ENCODE results near the gene ASAP3.

The ASAP3 gene

GRCh38 chr1:23444596-23445390, 39.2 kb downstream of the ASAP3 start:
- Histone ChIP-seq H3F3A (ENCODE audit: insufficient read depth, low read length) (no peaks in the 10 kb centered on the region), H2AFZ (ENCODE audit: low read length) (no peak overlapping the region), H3K9me3 (replicated peaks; ENCODE audit: insufficient read depth, low read length) (no peaks in the 10 kb centered on the region), H3K9me2 (replicated peaks; ENCODE audit: insufficient read depth, low read length) (no peaks in the 10 kb centered on the region), H3K4me3 (ENCODE audit: low read length) (no peak overlapping the region), H3K9ac (ENCODE audit: low read length) (no peak overlapping the region), H3K27ac (ENCODE audit: low read length) (no peak overlapping the region), H3K4me1 (ENCODE audit: low read length) (0 out of 2 replicates have a peak, but pooled peaks cover 4% of the 10 kb centered on the region), H4K20me1 (ENCODE audit: insufficient read depth, low read length) (no peaks in the 10 kb centered on the region), H3K27me3 (replicated peaks; ENCODE audit: insufficient read depth, low read length) (no peaks in the 10 kb centered on the region), H3K4me2 (ENCODE audit: low read depth, low read length) (no peak overlapping the region), H3K79me2 (ENCODE audit: low read length) (no peaks in the 10 kb centered on the region), H3K36me3 (replicated peaks; ENCODE audit: insufficient read depth, low read length) (no peaks in the 10 kb centered on the region)
- TF ChIP-seq, protein P1, sequence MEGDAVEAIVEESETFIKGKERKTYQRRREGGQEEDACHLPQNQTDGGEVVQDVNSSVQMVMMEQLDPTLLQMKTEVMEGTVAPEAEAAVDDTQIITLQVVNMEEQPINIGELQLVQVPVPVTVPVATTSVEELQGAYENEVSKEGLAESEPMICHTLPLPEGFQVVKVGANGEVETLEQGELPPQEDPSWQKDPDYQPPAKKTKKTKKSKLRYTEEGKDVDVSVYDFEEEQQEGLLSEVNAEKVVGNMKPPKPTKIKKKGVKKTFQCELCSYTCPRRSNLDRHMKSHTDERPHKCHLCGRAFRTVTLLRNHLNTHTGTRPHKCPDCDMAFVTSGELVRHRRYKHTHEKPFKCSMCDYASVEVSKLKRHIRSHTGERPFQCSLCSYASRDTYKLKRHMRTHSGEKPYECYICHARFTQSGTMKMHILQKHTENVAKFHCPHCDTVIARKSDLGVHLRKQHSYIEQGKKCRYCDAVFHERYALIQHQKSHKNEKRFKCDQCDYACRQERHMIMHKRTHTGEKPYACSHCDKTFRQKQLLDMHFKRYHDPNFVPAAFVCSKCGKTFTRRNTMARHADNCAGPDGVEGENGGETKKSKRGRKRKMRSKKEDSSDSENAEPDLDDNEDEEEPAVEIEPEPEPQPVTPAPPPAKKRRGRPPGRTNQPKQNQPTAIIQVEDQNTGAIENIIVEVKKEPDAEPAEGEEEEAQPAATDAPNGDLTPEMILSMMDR (IDR thresholded peaks at IDR 0.05; ENCODE audit: low read length) = no peak
- TF ChIP-seq EZH2 (optimal IDR thresholded peaks at IDR 0.05; ENCODE audit: low read depth, low read length) = no peak
- TF ChIP-seq EZH2phosphoT487 (IDR thresholded peaks at IDR 0.05; ENCODE audit: low read length) = no peak
- no peak for DNase-seq

GRCh38 chr1:23444104-23444533, 39.9 kb downstream of the ASAP3 start:
- DNase-seq = no peak
- H4K20me1 ChIP-seq (ENCODE audit: insufficient read depth, low read length) = no peaks in the 10 kb centered on the region
- H3K9me3 ChIP-seq (replicated peaks; ENCODE audit: insufficient read depth, low read length) = no peaks in the 10 kb centered on the region
- no peaks in the 10 kb centered on the region for H3F3A ChIP-seq (ENCODE audit: insufficient read depth, low read length)
- H3K4me3 ChIP-seq (ENCODE audit: low read length) = no peak overlapping the region
- TF ChIP-seq EZH2 (optimal IDR thresholded peaks at IDR 0.05; ENCODE audit: low read depth, low read length) (no peak), EZH2phosphoT487 (IDR thresholded peaks at IDR 0.05; ENCODE audit: low read length) (no peak)
- TF ChIP-seq, protein P1 (IDR thresholded peaks at IDR 0.05; ENCODE audit: low read length) = no peak
- H3K27ac ChIP-seq (ENCODE audit: low read length) = no peak overlapping the region
- 0 out of 2 replicates have a peak, but pooled peaks cover 4% of the 10 kb centered on the region for H3K4me1 ChIP-seq (ENCODE audit: low read length)
- no peaks in the 10 kb centered on the region for H3K27me3 ChIP-seq (replicated peaks; ENCODE audit: insufficient read depth, low read length)
- H3K9me2 ChIP-seq (replicated peaks; ENCODE audit: insufficient read depth, low read length) = no peaks in the 10 kb centered on the region
- H3K36me3 ChIP-seq (replicated peaks; ENCODE audit: insufficient read depth, low read length) = no peaks in the 10 kb centered on the region
- no peak overlapping the region for H2AFZ ChIP-seq (ENCODE audit: low read length)
- H3K79me2 ChIP-seq (ENCODE audit: low read length) = no peaks in the 10 kb centered on the region
- H3K4me2 ChIP-seq (ENCODE audit: low read depth, low read length) = no peak overlapping the region
- no peak overlapping the region for H3K9ac ChIP-seq (ENCODE audit: low read length)

- H3K9ac ChIP-seq (ENCODE audit: low read length) = no peak overlapping the region
- H4K20me1 ChIP-seq (ENCODE audit: insufficient read depth, low read length) = no peaks in the 10 kb centered on the region
- no peak overlapping the region for H3K4me2 ChIP-seq (ENCODE audit: low read depth, low read length)
- H3K27me3 ChIP-seq (replicated peaks; ENCODE audit: insufficient read depth, low read length) = no peaks in the 10 kb centered on the region
- no peak overlapping the region for H3K27ac ChIP-seq (ENCODE audit: low read length)
- no peak for DNase-seq
- H3K9me2 ChIP-seq (replicated peaks; ENCODE audit: insufficient read depth, low read length) = no peaks in the 10 kb centered on the region
- no peaks in the 10 kb centered on the region for H3K79me2 ChIP-seq (ENCODE audit: low read length)
- H2AFZ ChIP-seq (ENCODE audit: low read length) = no peak overlapping the region
- H3F3A ChIP-seq (ENCODE audit: insufficient read depth, low read length) = no peaks in the 10 kb centered on the region
- no peak overlapping the region for H3K4me3 ChIP-seq (ENCODE audit: low read length)
- TF ChIP-seq, protein P1 (IDR thresholded peaks at IDR 0.05; ENCODE audit: low read length) = no peak
- TF ChIP-seq EZH2 (optimal IDR thresholded peaks at IDR 0.05; ENCODE audit: low read depth, low read length) (no peak), EZH2phosphoT487 (IDR thresholded peaks at IDR 0.05; ENCODE audit: low read length) (no peak)
- no peaks in the 10 kb centered on the region for H3K36me3 ChIP-seq (replicated peaks; ENCODE audit: insufficient read depth, low read length)
- no peaks in the 10 kb centered on the region for H3K9me3 ChIP-seq (replicated peaks; ENCODE audit: insufficient read depth, low read length)
- H3K4me1 ChIP-seq (ENCODE audit: low read length) = 0 out of 2 replicates have a peak, but pooled peaks cover 4% of the 10 kb centered on the region
Measured at GRCh38 chr1:23442751-23443150, 41.2 kb downstream of the ASAP3 start.

Data from MM.1S (cell line).